22Rv1 (cell line): ENCODE measurements around the gene RAB39B.

Source experiments
- CTCF ChIP-seq: fragments of 450-650 bp; IDR thresholded peaks from 2 replicates; pipeline ENCODE4 v1.5.1; 2017; ENCODE audit warnings: mild to moderate bottlenecking
- ZFX ChIP-seq: fragments of 450-650 bp; IDR thresholded peaks from 2 replicates; pipeline ENCODE4 v1.6.1; 2017; ENCODE audit warnings: antibody characterized with exemption, borderline replicate concordance

- TF ChIP-seq CTCF, result no peak
- TF ChIP-seq ZFX, result no peak
These were observed 53.1 kb downstream of the RAB39B start for GRCh38 chrX:155211208-155211607.
